HG03442 (cell line): ENCODE results near the gene ULBP2.

Experiments used
- ATAC-seq: cut with Tn5 transposase; IDR thresholded peaks from one replicate; pipeline ENCODE4 v1.9.1; 2021; ENCODE audit warnings: mild to moderate bottlenecking, moderate library complexity; ENCODE audit not compliant: unreplicated experiment

Gene ULBP2

GRCh38 chr6:149941583-149942460 is at the start of gene ULBP2:
TSS of gene ULBP2 (plus strand) at chr6:149942014. CDS start at chr6:149942073, 59 bp downstream.
- peak; percentile 41 for ATAC-seq

GRCh38 chr6:149895048-149895590 is 46.7 kb upstream of the ULBP2 start:
- no peak for ATAC-seq

GRCh38 chr6:149895833-149896271 is 46.0 kb upstream of the ULBP2 start:
- no peak for ATAC-seq

- ATAC-seq, result no peak
Observed at GRCh38 chr6:149896491-149896890, 45.3 kb upstream of the ULBP2 start.

- ATAC-seq, result no peak
Observed at GRCh38 chr6:149897015-149897697, 44.7 kb upstream of the ULBP2 start.

GRCh38 chr6:149897855-149898744 is 43.7 kb upstream of the ULBP2 start, which contains the start of gene RAET1E:
TSS of gene RAET1E (minus strand) at chr6:149898113. CDS start at chr6:149890901, 7,212 bp downstream.
- ATAC-seq, result no peak

GRCh38 chr6:149898966-149899365 is 42.8 kb upstream of the ULBP2 start:
- no peak for ATAC-seq

- no peak for ATAC-seq
Observed at GRCh38 chr6:149899486-149899885, 42.3 kb upstream of the ULBP2 start.

- no peak for ATAC-seq
Observed at GRCh38 chr6:149899926-149900619, 41.7 kb upstream of the ULBP2 start.

- no peak for ATAC-seq
Observed at GRCh38 chr6:149900620-149901443, 41.0 kb upstream of the ULBP2 start.

GRCh38 chr6:149901444-149902140 is 40.2 kb upstream of the ULBP2 start:
- ATAC-seq, result no peak

- ATAC-seq, result no peak
Observed at GRCh38 chr6:149903938-149904611, 37.7 kb upstream of the ULBP2 start.

- no peak for ATAC-seq
Observed at GRCh38 chr6:149904661-149905370, 37.0 kb upstream of the ULBP2 start.

GRCh38 chr6:149905371-149905910 is 36.4 kb upstream of the ULBP2 start:
- no peak for ATAC-seq

GRCh38 chr6:149905911-149906371 is 35.9 kb upstream of the ULBP2 start:
- no peak for ATAC-seq

GRCh38 chr6:149906405-149906804 is 35.4 kb upstream of the ULBP2 start:
- ATAC-seq, result no peak

- ATAC-seq, result no peak
Observed at GRCh38 chr6:149907317-149907716, 34.5 kb upstream of the ULBP2 start.
